ENCODE data around the gene CDC45.

Gene CDC45

GRCh38 chr22:19483481-19484244 is 3.9 kb downstream of the CDC45 start:
- no peak for TF ChIP-seq YY1 (IDR thresholded peaks at IDR 0.05; ENCODE audit: insufficient read depth, insufficient read length)
- TF ChIP-seq SUZ12 (IDR thresholded peaks at IDR 0.05; ENCODE audit: extremely low read depth, insufficient read depth, insufficient read length), result no peak
- Histone ChIP-seq H3K4me3 (ENCODE audit: insufficient read length, low read depth) (no peak overlapping the region), H3K36me3 (ENCODE audit: insufficient read depth, insufficient read length, low read length) (peaks cover 49% of the 10 kb centered on the region), H3K9me3 (ENCODE audit: insufficient read depth, low read length) (no peaks in the 10 kb centered on the region), H3K4me1 (ENCODE audit: insufficient read depth, insufficient read length) (no peaks in the 10 kb centered on the region), H3K9ac (ENCODE audit: insufficient read length, low read depth) (no peak overlapping the region), H3K27me3 (ENCODE audit: insufficient read depth, insufficient read length) (no peaks in the 10 kb centered on the region)
- DNase-seq (ENCODE audit: low read depth, low spot score), result no peak

DNA sequence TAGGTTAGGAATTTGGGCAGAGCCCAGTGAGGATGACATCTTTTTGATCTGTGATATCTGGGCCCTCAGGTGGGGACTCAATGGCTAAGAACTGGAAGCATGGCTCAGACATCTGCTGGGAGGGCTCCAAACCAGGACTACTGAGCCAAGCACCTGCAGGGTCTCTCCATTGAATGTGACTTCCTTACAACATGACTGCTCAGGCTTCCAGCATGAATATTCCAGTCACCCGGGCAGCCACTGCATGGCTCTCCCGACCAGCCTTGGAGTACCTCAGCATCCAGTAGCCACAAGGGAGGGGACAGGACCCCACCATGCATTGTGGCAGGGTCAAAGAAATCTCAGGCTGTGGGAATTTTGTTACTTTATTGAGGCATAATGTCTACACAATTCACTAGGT is 8.6 kb downstream of the CDC45 start:
- no peaks in the 10 kb centered on the region for H3K27me3 ChIP-seq (ENCODE audit: insufficient read depth, insufficient read length)
- DNase-seq (ENCODE audit: low read depth, low spot score), result no peak
- TF ChIP-seq ZNF274 (IDR thresholded peaks at IDR 0.05; ENCODE audit: low read depth, low read length), result no peak
- no peak for TF ChIP-seq SUZ12 (IDR thresholded peaks at IDR 0.05; ENCODE audit: extremely low read depth, insufficient read depth, insufficient read length)
- TF ChIP-seq YY1 (IDR thresholded peaks at IDR 0.05; ENCODE audit: insufficient read depth, insufficient read length), result no peak
- H3K4me1 ChIP-seq (ENCODE audit: insufficient read depth, insufficient read length), result no peaks in the 10 kb centered on the region
- H3K9ac ChIP-seq (ENCODE audit: insufficient read length, low read depth), result no peak overlapping the region
- no peak overlapping the region for H3K4me3 ChIP-seq (ENCODE audit: insufficient read length, low read depth)
- no peaks in the 10 kb centered on the region for H3K9me3 ChIP-seq (ENCODE audit: insufficient read depth, low read length)
- peaks cover 55% of the 10 kb centered on the region for H3K36me3 ChIP-seq (ENCODE audit: insufficient read depth, insufficient read length, low read length)

GRCh38 chr22:19488884-19489843 is 9.4 kb downstream of the CDC45 start:
- H3K36me3 ChIP-seq (ENCODE audit: insufficient read depth, insufficient read length, low read length), result peaks cover 53% of the 10 kb centered on the region
- no peaks in the 10 kb centered on the region for H3K9me3 ChIP-seq (ENCODE audit: insufficient read depth, low read length)
- no peaks in the 10 kb centered on the region for H3K27me3 ChIP-seq (ENCODE audit: insufficient read depth, insufficient read length)
- no peaks in the 10 kb centered on the region for H3K4me1 ChIP-seq (ENCODE audit: insufficient read depth, insufficient read length)
- H3K9ac ChIP-seq (ENCODE audit: insufficient read length, low read depth), result no peak overlapping the region
- no peak for DNase-seq (ENCODE audit: low read depth, low spot score)
- TF ChIP-seq SUZ12 (IDR thresholded peaks at IDR 0.05; ENCODE audit: extremely low read depth, insufficient read depth, insufficient read length) (no peak), YY1 (IDR thresholded peaks at IDR 0.05; ENCODE audit: insufficient read depth, insufficient read length) (no peak)
- H3K4me3 ChIP-seq (ENCODE audit: insufficient read length, low read depth), result no peak overlapping the region

DNA sequence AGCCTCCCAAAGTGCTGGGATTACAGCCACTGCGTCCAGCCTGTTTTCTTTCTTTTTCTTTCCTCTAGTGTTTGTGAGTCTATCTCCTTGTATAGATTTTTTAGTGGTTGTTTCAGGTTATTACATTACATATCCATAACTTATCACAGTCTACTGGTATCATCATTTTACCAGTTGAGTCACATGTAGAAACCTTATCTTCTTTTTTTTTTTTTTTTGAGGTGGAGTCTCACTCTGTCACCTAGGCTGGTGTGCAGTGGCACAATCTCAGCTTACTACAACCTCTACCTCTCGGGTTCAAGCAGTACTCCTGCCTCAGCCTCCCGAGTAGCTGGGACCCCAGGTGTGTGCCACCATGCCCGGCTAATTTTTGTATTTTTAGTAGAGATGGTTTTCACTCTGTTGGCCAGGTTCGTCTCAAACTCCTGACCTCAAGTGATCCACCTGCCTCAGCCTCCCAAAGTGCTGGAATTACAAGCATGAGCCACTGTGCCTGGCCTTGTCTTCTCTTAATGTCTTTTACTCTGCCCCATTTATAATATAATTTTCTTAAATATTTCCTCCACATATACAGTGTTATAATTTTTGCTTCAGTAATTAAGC is 11.0 kb downstream of the CDC45 start:
- H3K36me3 ChIP-seq (ENCODE audit: insufficient read depth, insufficient read length, low read length), result peaks cover 53% of the 10 kb centered on the region

GRCh38 chr22:19492504-19493174 is 12.9 kb downstream of the CDC45 start:
- Histone ChIP-seq H3K4me3 (ENCODE audit: insufficient read length, low read depth) (no peak overlapping the region), H3K9ac (ENCODE audit: insufficient read length, low read depth) (no peak overlapping the region), H3K36me3 (ENCODE audit: insufficient read depth, insufficient read length, low read length) (peaks cover 67% of the 10 kb centered on the region), H3K9me3 (ENCODE audit: insufficient read depth, low read length) (no peaks in the 10 kb centered on the region), H3K27me3 (ENCODE audit: insufficient read depth, insufficient read length) (no peaks in the 10 kb centered on the region), H3K4me1 (ENCODE audit: insufficient read depth, insufficient read length) (no peaks in the 10 kb centered on the region)
- DNase-seq (ENCODE audit: low read depth, low spot score), result no peak
- TF ChIP-seq ZNF274 (IDR thresholded peaks at IDR 0.05; ENCODE audit: low read depth, low read length) (no peak), YY1 (IDR thresholded peaks at IDR 0.05; ENCODE audit: insufficient read depth, insufficient read length) (no peak), SUZ12 (IDR thresholded peaks at IDR 0.05; ENCODE audit: extremely low read depth, insufficient read depth, insufficient read length) (no peak)

More for the DNA sequence above, 11.0 kb downstream of the CDC45 start:
- H3K27me3 ChIP-seq (ENCODE audit: insufficient read depth, insufficient read length), result no peaks in the 10 kb centered on the region
- no peak for TF ChIP-seq ZNF274 (IDR thresholded peaks at IDR 0.05; ENCODE audit: low read depth, low read length)
- TF ChIP-seq YY1 (IDR thresholded peaks at IDR 0.05; ENCODE audit: insufficient read depth, insufficient read length), result no peak
- TF ChIP-seq SUZ12 (IDR thresholded peaks at IDR 0.05; ENCODE audit: extremely low read depth, insufficient read depth, insufficient read length), result no peak
- no peaks in the 10 kb centered on the region for H3K4me1 ChIP-seq (ENCODE audit: insufficient read depth, insufficient read length)
- no peak overlapping the region for H3K9ac ChIP-seq (ENCODE audit: insufficient read length, low read depth)
- no peak overlapping the region for H3K4me3 ChIP-seq (ENCODE audit: insufficient read length, low read depth)
- DNase-seq (ENCODE audit: low read depth, low spot score), result no peak
- no peaks in the 10 kb centered on the region for H3K9me3 ChIP-seq (ENCODE audit: insufficient read depth, low read length)

GRCh38 chr22:19494001-19494560 is 14.4 kb downstream of the CDC45 start:
- peaks cover 67% of the 10 kb centered on the region for H3K36me3 ChIP-seq (ENCODE audit: insufficient read depth, insufficient read length, low read length)
- DNase-seq (ENCODE audit: low read depth, low spot score), result no peak
- no peaks in the 10 kb centered on the region for H3K27me3 ChIP-seq (ENCODE audit: insufficient read depth, insufficient read length)
- H3K9ac ChIP-seq (ENCODE audit: insufficient read length, low read depth), result no peak overlapping the region
- H3K4me3 ChIP-seq (ENCODE audit: insufficient read length, low read depth), result no peak overlapping the region
- no peaks in the 10 kb centered on the region for H3K9me3 ChIP-seq (ENCODE audit: insufficient read depth, low read length)
- no peak for TF ChIP-seq ZNF274 (IDR thresholded peaks at IDR 0.05; ENCODE audit: low read depth, low read length)
- TF ChIP-seq SUZ12 (IDR thresholded peaks at IDR 0.05; ENCODE audit: extremely low read depth, insufficient read depth, insufficient read length), result no peak
- no peak for TF ChIP-seq YY1 (IDR thresholded peaks at IDR 0.05; ENCODE audit: insufficient read depth, insufficient read length)
- H3K4me1 ChIP-seq (ENCODE audit: insufficient read depth, insufficient read length), result no peaks in the 10 kb centered on the region

All from NT2/D1 (cell line).